LHCN-M2 (cell line): Measurements from ENCODE around the gene MAN1B1. TPM values are rescaled to one million over a fixed set of nuclear protein-coding genes. Genes with fewer than 3 reads are reported as not detected.
"Not testable (repeated sequence)": the region's sequence is repeated elsewhere in the genome, so short reads cannot be mapped to it uniquely, and the experiment has no call there.

Source experiments
- DNase-seq: peaks from one replicate; pipeline ENCODE4 v3.0.0-alpha.2; 2012; ENCODE audit warnings: low read depth
- total RNA-seq: library from RNA; depleted of rRNA; stranded (reverse); fragments of >200 nt; gene quantifications from 2 replicates; pipeline ENCODE4 v1.2.3, GENCODE V29; 2014

MAN1B1 gene
- total RNA-seq, 1 experiment from 2014 or later, result 78.4 TPM

DNA sequence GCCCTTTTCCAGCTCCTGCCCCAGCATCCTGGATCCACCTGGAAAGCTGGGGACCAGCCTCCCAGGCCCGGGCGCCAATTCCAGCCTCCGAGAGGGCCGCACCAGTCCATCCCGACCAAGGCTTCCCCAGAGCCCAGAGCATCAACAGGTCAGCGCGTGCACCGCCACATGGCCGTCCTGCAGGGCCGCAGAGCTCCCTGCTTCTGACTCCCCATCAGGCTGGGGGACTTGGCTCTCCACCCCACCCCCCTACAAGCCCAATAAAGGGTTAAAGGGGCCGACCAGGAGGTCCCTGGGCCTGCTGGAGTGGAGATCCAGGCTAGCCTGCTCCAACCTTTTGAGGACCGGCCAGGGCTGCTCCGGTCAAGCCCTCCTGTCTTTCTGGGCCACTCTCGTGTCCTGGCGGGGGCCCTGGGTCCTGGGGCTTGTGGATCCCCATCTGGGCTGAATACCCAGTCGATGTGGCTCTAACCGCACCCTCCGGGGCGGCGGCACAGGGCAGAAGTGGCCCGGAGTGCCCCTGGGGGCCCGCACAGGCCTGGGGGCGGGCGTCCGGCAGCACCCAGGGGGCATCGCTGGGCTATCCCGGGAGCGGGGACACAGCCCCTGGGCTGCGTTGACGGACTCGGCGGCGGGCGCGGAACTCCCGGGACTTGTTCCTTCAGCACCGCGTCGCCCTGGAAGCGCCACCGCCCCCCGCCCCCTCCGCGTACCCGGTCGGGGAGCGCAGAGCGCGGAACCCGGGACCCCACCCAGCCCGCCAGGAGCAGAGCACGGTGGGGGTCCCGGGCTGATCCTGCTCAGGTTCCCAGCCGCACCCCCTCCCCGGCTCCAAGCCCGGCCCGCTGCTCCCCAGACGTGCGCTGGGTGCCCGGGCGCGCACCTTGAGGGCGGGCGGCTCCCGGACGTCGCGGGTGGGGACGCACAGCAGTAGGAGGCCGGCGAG is 33.5 kb upstream of the MAN1B1 start:
- DNase-seq, result no peak

DNA sequence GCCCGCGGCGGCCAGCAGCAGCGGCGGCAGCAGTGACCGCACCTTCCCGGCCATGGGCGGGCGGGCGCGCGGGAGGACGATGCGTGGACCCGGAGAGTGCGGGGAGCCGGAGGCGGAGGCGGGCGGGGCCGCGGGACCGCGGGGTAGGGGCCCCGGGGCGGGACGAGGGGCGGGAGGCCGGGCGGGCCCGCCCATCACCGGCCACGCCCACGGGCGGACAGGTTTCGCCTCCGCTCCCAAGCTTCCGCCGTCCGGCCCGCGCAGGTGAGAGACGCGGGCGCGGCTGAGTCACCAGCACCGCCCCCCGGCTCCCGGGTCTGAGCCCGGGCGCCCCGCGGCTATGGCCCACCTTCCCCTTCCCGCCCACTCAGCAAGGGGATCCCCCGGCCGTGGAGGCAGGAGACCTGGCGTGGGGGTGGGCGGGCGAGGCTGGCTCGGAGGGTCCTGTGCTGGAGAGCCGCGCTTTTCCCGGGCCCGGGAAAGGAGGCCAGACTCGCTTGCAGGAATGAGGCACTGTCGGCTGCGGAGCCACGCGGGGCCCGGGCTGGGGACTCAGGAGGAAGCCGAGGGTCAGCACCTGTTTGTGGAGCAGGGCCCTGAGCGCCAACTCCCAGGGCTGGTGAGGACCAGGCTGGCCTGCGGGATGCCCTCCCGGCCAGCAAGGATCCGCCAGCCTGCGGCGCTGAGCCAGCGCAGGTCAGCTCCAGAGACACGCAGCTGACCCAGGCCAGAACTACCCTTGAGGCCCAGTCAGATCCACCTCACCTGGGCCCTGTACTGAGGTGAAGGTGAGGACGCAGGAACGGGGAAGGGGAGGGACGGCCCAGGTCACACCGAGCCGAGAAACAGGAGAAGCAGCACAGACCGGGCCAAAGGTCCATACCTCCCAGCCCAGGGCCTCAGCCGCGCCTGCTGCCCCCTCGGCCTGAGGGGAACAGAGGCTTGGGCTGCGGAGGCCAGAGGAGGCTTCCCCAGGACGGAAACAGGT is 32.5 kb upstream of the MAN1B1 start, which contains the start of gene ENTPD2:
Gene ENTPD2 (minus strand): TSS at position 118 of the 988 bp plus-strand sequence. CDS start 64 bp downstream, at position 54.
- no peak for DNase-seq

GRCh38 chr9:137054932-137055384 is 31.8 kb upstream of the MAN1B1 start:
- DNase-seq, result no peak

DNA sequence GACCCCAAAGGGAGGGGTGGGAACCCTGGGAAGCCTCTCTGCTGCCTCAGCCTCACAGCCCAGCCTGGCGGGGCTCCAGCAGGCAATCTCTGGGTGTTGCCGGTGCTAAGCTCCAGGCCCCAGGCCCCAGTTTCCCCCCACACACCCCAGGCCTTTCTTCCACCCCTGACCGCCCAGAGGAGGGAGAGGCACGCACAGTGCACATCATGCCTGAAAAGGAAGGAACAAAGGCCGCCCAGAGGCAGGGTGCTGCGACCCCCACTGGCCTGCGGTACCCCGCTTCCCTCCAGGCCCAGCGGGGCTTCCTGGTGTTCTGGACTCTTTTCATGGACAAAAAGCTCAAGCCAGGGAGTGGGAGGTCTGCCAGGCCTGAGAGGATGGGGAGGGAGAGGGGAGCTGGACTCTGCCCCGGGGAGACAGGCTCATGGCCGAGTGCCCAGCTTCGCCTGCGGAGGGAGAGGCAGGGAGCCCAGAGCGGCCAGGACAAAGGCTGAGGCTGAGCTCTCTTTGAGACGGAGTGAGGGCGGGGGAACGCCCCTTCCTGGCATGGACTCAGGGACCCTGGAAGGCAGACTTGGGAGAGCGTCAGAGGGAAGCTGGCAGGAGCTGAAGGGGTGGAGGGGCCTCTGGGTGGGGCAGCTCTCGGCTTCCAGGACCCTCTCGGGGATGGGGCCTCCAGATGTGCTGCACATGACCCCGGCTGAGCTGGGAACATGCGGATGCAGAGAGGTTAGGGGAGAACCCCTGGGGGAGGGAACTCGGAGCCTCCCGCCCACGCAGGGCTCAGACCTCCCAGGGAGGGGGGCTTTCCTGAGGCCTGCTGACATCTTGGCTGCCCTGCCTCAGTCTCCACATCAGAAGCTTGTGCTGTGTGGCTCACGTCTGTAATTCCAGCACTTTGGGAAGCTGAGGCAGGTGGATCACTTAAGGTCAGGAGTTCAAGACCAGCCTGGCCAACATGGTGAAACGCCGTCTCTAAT is 31.1 kb upstream of the MAN1B1 start:
- no peak for DNase-seq

DNA sequence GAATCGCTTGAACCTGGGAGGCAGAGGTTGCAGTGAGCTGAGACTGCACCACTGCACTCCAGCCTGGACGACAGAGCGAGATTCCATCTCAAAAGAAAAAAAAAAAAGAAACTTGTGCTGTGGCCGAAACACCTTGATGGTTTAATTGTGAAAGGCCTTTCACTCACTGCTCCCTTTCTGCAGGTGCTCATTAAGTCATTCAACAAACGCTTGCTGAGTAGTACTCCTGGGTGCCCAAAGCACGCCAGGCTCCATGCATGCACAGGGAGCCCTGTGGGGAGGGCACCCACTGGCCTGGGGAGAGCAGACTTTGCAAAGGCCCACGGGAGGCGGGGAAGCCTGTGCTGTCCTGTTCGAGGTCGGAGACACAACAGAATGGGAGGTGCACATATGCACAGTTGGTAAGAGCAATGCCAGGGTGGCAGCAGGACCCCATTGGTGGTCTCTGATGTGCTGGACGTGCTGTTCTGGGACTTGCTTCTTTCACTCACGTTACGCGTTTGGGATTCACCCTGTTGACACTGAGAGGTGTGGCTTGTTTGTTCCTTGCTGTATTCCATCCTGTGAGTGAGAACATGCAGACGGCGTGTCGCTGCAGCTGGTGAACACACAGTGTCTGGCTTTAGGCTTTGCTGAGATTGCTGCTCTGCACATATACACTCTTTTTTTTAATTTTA is 29.9 kb upstream of the MAN1B1 start:
- no peak for DNase-seq

GRCh38 chr9:137057545-137057944 is 29.2 kb upstream of the MAN1B1 start:
- DNase-seq, result peak; percentile 80

DNA sequence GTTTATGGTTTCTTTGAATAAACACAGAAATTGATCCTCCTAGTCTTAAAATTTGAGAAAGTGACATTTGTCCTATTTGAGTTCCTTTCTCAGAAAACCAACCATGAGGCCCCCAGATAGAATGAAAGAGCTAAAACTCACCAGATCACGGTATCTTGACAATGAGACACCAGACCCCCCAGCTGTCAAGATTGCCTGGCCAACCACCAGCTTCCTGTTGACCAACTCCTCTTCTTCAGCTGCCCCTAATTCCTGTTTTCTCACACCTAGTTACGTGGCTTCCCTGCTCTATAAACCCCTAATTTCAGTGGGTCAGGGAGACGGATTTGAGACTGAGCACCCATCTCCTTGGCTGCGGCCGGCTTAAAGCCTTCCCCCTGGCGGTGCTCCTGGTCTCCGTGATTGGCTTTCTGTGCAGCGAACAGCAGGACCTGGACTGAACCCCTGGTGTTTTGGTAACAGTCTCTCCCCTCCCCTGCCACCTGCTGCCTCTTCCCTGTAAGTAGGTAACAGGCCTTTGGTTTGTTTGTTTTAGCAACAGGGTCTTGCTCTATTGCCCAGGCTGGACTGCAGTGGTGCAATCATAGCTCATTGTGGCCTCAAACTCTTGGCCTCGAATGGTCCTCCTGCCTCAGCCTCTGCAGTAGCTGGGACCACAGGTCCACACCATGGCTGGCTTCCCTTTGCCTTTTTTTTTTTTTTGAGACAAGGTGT is 28.1 kb upstream of the MAN1B1 start:
- no peak for DNase-seq

GRCh38 chr9:137062384-137062783 is 24.4 kb upstream of the MAN1B1 start:
- DNase-seq, result no peak

DNA sequence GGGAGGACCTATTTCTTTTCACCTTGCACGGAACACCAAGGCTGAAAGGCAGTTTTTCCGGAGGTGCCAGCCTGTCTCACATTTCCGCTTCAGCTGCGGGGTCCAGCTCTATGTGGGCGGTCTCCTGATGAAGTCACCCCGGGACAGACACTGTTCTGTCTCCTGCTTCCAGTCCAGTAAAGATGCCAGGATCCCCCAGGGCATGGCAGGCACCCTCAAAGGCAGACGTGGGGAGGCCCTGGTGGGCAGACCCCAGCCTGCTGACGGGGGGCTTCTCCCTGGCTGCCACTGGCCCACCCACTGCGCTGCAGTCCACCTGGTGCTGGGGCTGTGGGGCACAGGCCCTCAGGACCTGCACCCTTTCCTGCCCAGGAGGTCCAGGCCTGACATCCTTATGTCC is 24.0 kb upstream of the MAN1B1 start:
- DNase-seq, result not testable (repeated sequence)

DNA sequence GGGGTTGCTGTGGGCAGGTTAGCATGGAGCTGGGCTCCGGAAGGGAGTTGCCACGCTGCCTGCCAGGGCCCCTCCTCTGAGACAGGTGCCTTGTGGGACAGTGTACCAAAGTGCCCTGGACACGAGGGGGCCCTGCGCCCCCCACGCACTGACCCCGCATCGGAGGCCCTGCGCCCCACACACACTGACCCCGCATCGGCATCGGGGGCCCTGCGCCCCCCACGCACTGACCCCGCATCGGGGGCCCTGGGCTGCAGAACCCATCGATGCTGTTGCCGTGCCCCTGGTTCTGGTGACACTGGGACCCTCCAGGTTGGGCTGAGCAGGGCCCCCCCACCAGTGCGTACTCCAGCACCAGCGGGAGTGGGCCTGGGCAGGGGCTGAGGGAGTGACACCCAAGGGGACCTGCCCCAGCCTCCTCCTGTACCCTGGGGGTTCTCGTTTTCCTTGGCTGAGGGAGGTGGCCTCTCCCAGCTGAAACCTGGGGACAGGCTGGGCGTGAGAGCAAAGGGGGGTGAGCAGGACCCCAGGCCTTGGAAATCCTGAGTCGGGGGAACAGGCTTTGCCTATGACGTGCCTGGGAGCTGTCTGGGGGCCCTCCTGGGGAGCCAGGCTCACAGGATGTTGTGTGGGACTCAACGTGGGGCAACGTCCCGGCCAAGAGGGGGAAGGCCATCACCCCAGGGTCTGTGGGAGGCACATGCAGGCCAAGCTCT is 23.3 kb upstream of the MAN1B1 start:
- no peak for DNase-seq

- no peak for DNase-seq
These were observed 22.5 kb upstream of the MAN1B1 start for GRCh38 chr9:137064027-137064879.

- no peak for DNase-seq
These were observed 22.0 kb upstream of the MAN1B1 start for GRCh38 chr9:137064880-137065164.

DNA sequence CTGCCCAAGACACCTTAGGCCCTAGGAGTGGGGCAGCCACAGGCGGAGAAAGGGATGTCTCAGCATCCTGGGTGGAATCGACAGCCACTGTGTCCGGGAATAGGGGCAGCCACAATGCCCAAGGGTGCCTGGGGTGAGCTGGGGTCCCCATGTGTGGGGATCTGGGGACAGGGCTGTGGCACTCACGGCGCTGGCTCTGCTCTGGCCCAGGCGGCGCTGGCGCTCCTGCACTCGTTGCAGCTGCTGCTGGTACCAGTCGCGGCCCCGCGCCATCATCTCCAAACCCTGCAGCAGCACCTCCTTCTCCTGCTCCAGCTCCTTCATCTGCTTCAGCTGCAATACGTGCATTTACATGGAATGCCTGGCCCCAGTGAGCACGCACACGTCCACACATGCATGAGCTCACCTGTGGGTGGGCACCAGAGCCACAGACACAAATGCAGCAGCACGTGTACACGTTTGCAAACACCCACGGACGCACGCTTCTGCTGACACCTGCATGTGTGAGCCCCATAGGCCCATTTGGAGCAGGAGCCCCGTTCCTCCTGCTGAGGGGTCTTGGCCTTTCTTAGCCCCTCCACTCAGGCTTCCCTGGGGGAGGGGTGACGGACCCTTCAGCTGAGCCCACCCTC is 21.3 kb upstream of the MAN1B1 start:
- DNase-seq, result no peak

DNA sequence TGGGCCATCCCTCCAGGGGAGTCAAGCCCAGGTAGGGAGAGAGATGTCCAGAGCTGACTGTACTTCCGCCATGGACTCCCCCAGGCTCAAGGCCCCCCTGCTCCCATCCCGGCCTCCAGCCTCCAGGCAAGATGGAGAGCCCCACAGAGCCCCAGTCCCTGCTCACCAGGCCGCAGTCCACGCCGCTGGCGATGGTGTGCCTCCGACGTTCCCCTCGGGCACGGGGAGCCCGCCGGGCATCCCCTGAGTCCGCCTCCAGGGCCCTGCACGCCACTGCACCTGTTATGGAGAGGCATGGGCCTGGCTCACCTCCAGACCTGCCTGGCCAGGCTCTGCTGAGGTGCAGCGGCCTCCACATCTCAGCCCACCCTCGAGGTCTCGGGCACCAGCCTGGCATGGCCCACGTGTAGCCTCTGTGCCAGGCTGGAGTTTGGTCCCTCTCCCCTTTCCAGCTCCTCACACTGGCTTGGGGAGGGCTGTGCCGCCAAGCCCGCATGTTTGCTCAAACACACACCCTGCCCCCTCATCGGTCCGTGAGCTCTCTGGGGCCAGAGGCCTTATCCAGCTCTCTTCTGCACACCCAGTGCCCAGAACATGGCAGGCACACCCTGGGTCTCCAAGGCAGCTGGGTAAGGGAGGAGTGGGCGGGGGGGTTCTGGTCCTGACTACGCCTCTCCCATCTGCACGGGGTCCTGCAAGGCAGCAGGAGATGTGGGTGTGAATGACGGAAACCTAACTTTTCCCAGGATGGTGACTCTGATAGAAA is 20.5 kb upstream of the MAN1B1 start:
- no peak for DNase-seq

GRCh38 chr9:137067860-137068538 is 18.8 kb upstream of the MAN1B1 start:
- DNase-seq, result peak; percentile 51
